Liver (tissue), 9 donors: Measurements from ENCODE around the gene TANGO2. TPM values are rescaled to one million over a fixed set of nuclear protein-coding genes. Genes with fewer than 3 reads are reported as not detected.

Experiments used
- DNase-seq: peaks from one replicate; pipeline ENCODE4 v3.0.0-alpha.2; 2017; ENCODE audit warnings: low spot score
- H3K27ac ChIP-seq, 2 donors: one replicate each; pipeline ENCODE4 v1.7.0; 2013; ENCODE audit warnings: inconsistent platforms in 2 of 2, low read length in 2 of 2, control low read depth in 1 of 2, low read depth in 1 of 2, mild to moderate bottlenecking in 1 of 2
- H3K27me3 ChIP-seq, 4 donors: one replicate each; pipeline versions ENCODE4 v1.6.1 to v1.7.0; 2013; ENCODE audit warnings: low read length in 3 of 4, inconsistent platforms in 1 of 4, mild to moderate bottlenecking in 1 of 4, moderate library complexity in 1 of 4; ENCODE audit not compliant: control insufficient read depth in 4 of 4, insufficient read depth in 4 of 4
- H3K36me3 ChIP-seq, 4 donors: one replicate each; pipeline versions ENCODE4 v1.6.1 to v1.7.0; 2013; ENCODE audit warnings: low read length in 3 of 4, mild to moderate bottlenecking in 3 of 4, low read depth in 1 of 4, moderate library complexity in 1 of 4; ENCODE audit not compliant: control insufficient read depth in 4 of 4, insufficient read depth in 3 of 4
- H3K4me1 ChIP-seq, 4 donors: one replicate each; pipeline versions ENCODE4 v1.6.1 to v1.7.0; 2013; ENCODE audit warnings: low read length in 3 of 4, mild to moderate bottlenecking in 3 of 4, moderate library complexity in 1 of 4; ENCODE audit not compliant: control insufficient read depth in 4 of 4, insufficient read depth in 4 of 4
- H3K4me3 ChIP-seq, 3 donors: one replicate each; pipeline versions ENCODE4 v1.6.1 to v1.7.0; 2013; ENCODE audit warnings: low read length in 3 of 3, control low read depth in 1 of 3, low read depth in 1 of 3, mild to moderate bottlenecking in 1 of 3
- H3K9ac ChIP-seq, 2 donors: one replicate each; pipeline ENCODE4 v1.7.0; 2013; ENCODE audit warnings: low read length in 2 of 2, mild to moderate bottlenecking in 2 of 2, moderate library complexity in 2 of 2, control low read depth in 1 of 2, low read depth in 1 of 2
- H3K9me3 ChIP-seq, 4 donors: one replicate each; pipeline versions ENCODE4 v1.6.1 to v1.7.0; 2013; ENCODE audit warnings: low read length in 3 of 4; ENCODE audit not compliant: control insufficient read depth in 4 of 4
- ATF3 ChIP-seq: IDR thresholded peaks from 2 replicates; pipeline ENCODE4 v1.6.1; 2016; ENCODE audit warnings: antibody characterized with exemption
- EGR1 ChIP-seq, 2 donors: IDR thresholded peaks; 2 replicates each; pipeline ENCODE4 v1.6.1; 2016 to 2018; ENCODE audit warnings: antibody characterized with exemption in 2 of 2, low read depth in 2 of 2
- FOXA1 ChIP-seq: IDR thresholded peaks from 2 replicates; pipeline ENCODE4 v1.6.1; 2016; ENCODE audit warnings: antibody characterized with exemption
- FOXA2 ChIP-seq: IDR thresholded peaks from 2 replicates; pipeline ENCODE4 v1.6.1; 2016; ENCODE audit warnings: antibody characterized with exemption
- GABPA ChIP-seq, 2 donors: IDR thresholded peaks in 1 of 2; conservative IDR thresholded peaks in 1 of 2; 2 replicates each; pipeline ENCODE4 v1.6.1; 2016; ENCODE audit warnings: antibody characterized with exemption in 2 of 2, mild to moderate bottlenecking in 1 of 2, moderate library complexity in 1 of 2
- HNF4A ChIP-seq, 2 donors: conservative IDR thresholded peaks; 2 replicates each; pipeline ENCODE4 v1.6.1; 2016; ENCODE audit warnings: antibody characterized with exemption in 2 of 2, mild to moderate bottlenecking in 2 of 2
- HNF4G ChIP-seq: IDR thresholded peaks from 2 replicates; pipeline ENCODE4 v1.6.1; 2016; ENCODE audit warnings: antibody characterized with exemption
- MAX ChIP-seq: IDR thresholded peaks from 2 replicates; pipeline ENCODE4 v1.6.1; 2016; ENCODE audit warnings: antibody characterized with exemption
- RXRA ChIP-seq, 2 donors: IDR thresholded peaks; 2 replicates each; pipeline ENCODE4 v1.6.1; 2017 to 2018; ENCODE audit warnings: antibody characterized with exemption in 2 of 2, mild to moderate bottlenecking in 1 of 2
- SP1 ChIP-seq: IDR thresholded peaks from 2 replicates; pipeline ENCODE4 v1.6.1; 2018; ENCODE audit warnings: antibody characterized with exemption, mild to moderate bottlenecking
- TAF1 ChIP-seq: conservative IDR thresholded peaks from 2 replicates; pipeline ENCODE4 v1.6.1; 2016; ENCODE audit warnings: antibody characterized with exemption, mild to moderate bottlenecking
- YY1 ChIP-seq: IDR thresholded peaks from 2 replicates; pipeline ENCODE4 v1.6.1; 2016; ENCODE audit warnings: antibody characterized with exemption, mild to moderate bottlenecking
- ZBTB33 ChIP-seq: IDR thresholded peaks from 2 replicates; pipeline ENCODE4 v1.6.1; 2016; ENCODE audit warnings: antibody characterized with exemption
- WGBS: extraction: QIAGEN DNeasy Blood & Tissue Kit; methylation state at CpG from one replicate; pipeline ENCODE4 v1.1.7; 2013; 5-methylcytosine and 5-hydroxymethylcytosine counted together
- polyA plus RNA-seq, 2 donors: library from polyadenylated mRNA; stranded (reverse) in 1 of 2; unstranded in 1 of 2; fragments of 200-250 nt in 1 of 2; fragments of >200 nt in 1 of 2; fragmentation: Nextera tagmentation in 1 of 2; extraction: Ambion mirVana in 1 of 2; gene quantifications; one replicate each; pipeline versions ENCODE4 v1.2.1 to v1.2.3, GENCODE V29; 2013 to 2015
- total RNA-seq, 2 donors: library from RNA; depleted of rRNA; stranded (reverse); fragments of >200 nt; gene quantifications; one replicate each; pipeline ENCODE4 v1.2.3, GENCODE V29; 2014
- donor health status: healthy.
- donor health status: healthy.
- donor health status: healthy.
- donor health status: healthy.
- donor health status: healthy.

The TANGO2 gene
- total and polyA plus RNA-seq, 4 donors, result 10.8 to 153 (median 16.1) TPM

DNA sequence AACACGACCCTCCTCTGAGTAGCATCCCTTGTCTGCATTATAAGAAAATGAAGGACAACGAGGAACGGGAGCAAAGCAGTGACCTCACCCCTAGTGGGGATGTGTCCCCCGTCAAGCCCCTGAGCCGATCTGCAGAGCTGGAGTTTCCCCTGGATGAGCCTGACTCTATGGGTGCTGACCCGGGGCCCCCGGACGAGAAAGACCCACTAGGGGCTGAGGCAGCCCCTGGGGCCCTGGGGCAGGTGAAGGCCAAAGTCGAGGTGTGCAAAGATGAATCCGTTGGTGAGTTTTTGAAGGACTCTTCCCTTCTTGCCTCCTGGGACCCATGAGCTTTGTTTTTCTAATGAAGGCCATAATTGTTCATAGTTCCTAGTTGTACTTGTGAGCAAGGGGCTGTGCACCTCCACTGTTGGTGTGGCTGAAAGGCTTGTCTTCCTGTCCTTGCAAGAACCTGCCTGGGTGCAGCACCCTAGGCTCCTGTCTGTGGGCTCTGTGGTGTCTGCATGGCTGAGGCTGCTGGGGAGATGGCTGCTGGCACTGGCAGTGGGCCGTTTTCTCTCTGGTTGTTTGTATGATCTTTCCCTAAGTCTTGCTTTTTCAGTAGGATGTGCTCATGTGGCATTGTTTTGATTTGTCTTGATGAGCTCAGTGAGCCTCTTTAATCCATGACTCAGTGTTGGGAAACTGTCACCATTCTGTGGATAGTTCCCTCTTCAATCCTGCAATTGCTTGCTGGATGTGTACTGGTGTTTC, 69.2 kb downstream of the TANGO2 start:
- no peak overlapping the region for H3K4me3 ChIP-seq
- H3K27me3 ChIP-seq, result no peaks in the 10 kb centered on the region
- 95% methylated on average over 11 of the region's 11 CpGs for WGBS
- no peak overlapping the region for H3K9ac ChIP-seq
- DNase-seq, result no peak
- TF ChIP-seq HNF4G (no peak), ATF3 (no peak), SP1 (no peak), HNF4A (conservative IDR thresholded peaks at IDR 0.05) (no peak), YY1 (no peak), RXRA (IDR thresholded peaks at IDR 0.05) (no peak)
- peaks cover 12 to 41% (median 27%) of the 10 kb centered on the region in 4 donors for H3K4me1 ChIP-seq
- H3K9me3 ChIP-seq, result no peaks in the 10 kb centered on the region
- H3K36me3 ChIP-seq, result peaks cover 27 to 64% (median 51%) of the 10 kb centered on the region in 4 donors
- no peak overlapping the region for H3K27ac ChIP-seq

- Histone ChIP-seq H3K9me3 (no peaks in the 10 kb centered on the region), H3K4me3 (no peak overlapping the region), H3K36me3 (peaks cover 25 to 65% (median 52%) of the 10 kb centered on the region in 4 donors), H3K9ac (no peak overlapping the region), H3K27me3 (no peaks in the 10 kb centered on the region), H3K4me1 (peaks cover 12 to 35% (median 21%) of the 10 kb centered on the region in 4 donors), H3K27ac (no peak overlapping the region)
- 92% methylated on average over 9 of the region's 9 CpGs for WGBS
- TF ChIP-seq HNF4G, result no peak
- no peak for TF ChIP-seq ZBTB33
- no peak for TF ChIP-seq SP1
- TF ChIP-seq GABPA (IDR thresholded peaks at IDR 0.05 in 1 of 2, conservative IDR thresholded peaks at IDR 0.05 in 1 of 2), result no peak
- DNase-seq, result no peak
These were observed 69.9 kb downstream of the TANGO2 start for GRCh38 chr22:20090730-20091240.

- H3K27ac ChIP-seq, result peak overlapping the region in 1 of 2 donors; percentile 4
- no peak for TF ChIP-seq MAX
- TF ChIP-seq GABPA (IDR thresholded peaks at IDR 0.05 in 1 of 2, conservative IDR thresholded peaks at IDR 0.05 in 1 of 2), result no peak
- no peak for TF ChIP-seq YY1
- TF ChIP-seq TAF1, result no peak
- no peak for TF ChIP-seq EGR1 (IDR thresholded peaks at IDR 0.05; ENCODE audit: low read depth in 2 of 2)
- TF ChIP-seq RXRA (IDR thresholded peaks at IDR 0.05), result no peak
- no peak for TF ChIP-seq FOXA2
- TF ChIP-seq ATF3, result no peak
- TF ChIP-seq FOXA1, result no peak
- no peak for TF ChIP-seq HNF4A (conservative IDR thresholded peaks at IDR 0.05)
- no peak overlapping the region for H3K9ac ChIP-seq
- H3K4me3 ChIP-seq, result no peak overlapping the region
- no peak for DNase-seq
- H3K9me3 ChIP-seq, result no peaks in the 10 kb centered on the region
- H3K36me3 ChIP-seq, result peaks cover 25 to 61% (median 53%) of the 10 kb centered on the region in 4 donors
- H3K27me3 ChIP-seq, result no peaks in the 10 kb centered on the region
- 93% methylated on average over 16 of the region's 16 CpGs for WGBS
- peaks cover 12 to 35% (median 20%) of the 10 kb centered on the region in 4 donors for H3K4me1 ChIP-seq
These were observed 71.0 kb downstream of the TANGO2 start for GRCh38 chr22:20091690-20092476.
